Neural cell (in vitro differentiated cells): ENCODE measurements around the gene TMEM200B. TPM values are rescaled to one million over a fixed set of nuclear protein-coding genes. Genes with fewer than 3 reads are reported as not detected.
A peak's percentile ranks its signal among the peaks of the same experiment; 100 is the strongest.

Source experiments
- H2AFZ ChIP-seq: fragments of 200-600, 300-800 bp; sonication (generic), shearing (Covaris generic); 2 replicates; pipeline ENCODE4 v1.6.0; 2014; ENCODE audit warnings: low read depth, mild to moderate bottlenecking, antibody characterized with exemption, low read length, moderate library complexity
- H3F3A ChIP-seq: fragments of 200-600 bp; shearing (Covaris generic); 2 replicates; pipeline ENCODE4 v1.6.1; 2016; ENCODE audit warnings: mild to moderate bottlenecking, moderate library complexity, mixed read lengths, antibody characterized with exemption, low read length; ENCODE audit not compliant: insufficient read depth, poor library complexity, severe bottlenecking
- H3K27ac ChIP-seq: fragments of 200-600, 300-800 bp; sonication (generic), shearing (Covaris generic); 2 replicates; pipeline ENCODE4 v1.5.1; 2014; ENCODE audit warnings: mild to moderate bottlenecking, low read length, moderate library complexity
- H3K27me3 ChIP-seq: fragments of 300-800, 200-600 bp; sonication (generic), shearing (Covaris generic); 2 replicates; pipeline ENCODE4 v1.6.0; 2014; ENCODE audit warnings: mild to moderate bottlenecking, low read depth, low read length, moderate library complexity; ENCODE audit not compliant: insufficient read depth
- H3K36me3 ChIP-seq: fragments of 300-800, 200-600 bp; sonication (generic), shearing (Covaris generic); 2 replicates; pipeline ENCODE4 v1.5.1; 2014; ENCODE audit warnings: mild to moderate bottlenecking, antibody characterized with exemption, low read length, moderate library complexity; ENCODE audit not compliant: insufficient read depth
- H3K4me2 ChIP-seq: fragments of 300-800, 200-600 bp; sonication (generic), shearing (Covaris generic); 2 replicates; pipeline ENCODE4 v1.6.0; 2014; ENCODE audit warnings: mild to moderate bottlenecking, low read length
- H3K4me3 ChIP-seq: fragments of 300-800, 200-600 bp; sonication (generic), shearing (Covaris generic); 2 replicates; pipeline ENCODE4 v1.5.1; 2014; ENCODE audit warnings: mild to moderate bottlenecking, low read length, moderate library complexity
- H3K79me2 ChIP-seq: fragments of 200-600 bp; shearing (Covaris generic); replicated peaks from 2 replicates; pipeline ENCODE4 v1.6.0; 2014; ENCODE audit warnings: mild to moderate bottlenecking, low read length, moderate library complexity; ENCODE audit not compliant: insufficient read depth
- H3K9ac ChIP-seq: fragments of 300-800, 200-600 bp; sonication (generic), shearing (Covaris generic); 2 replicates; pipeline ENCODE4 v1.6.1; 2016; ENCODE audit warnings: mild to moderate bottlenecking, low read length, mixed read lengths
- H3K9me2 ChIP-seq: fragments of 200-600 bp; shearing (Covaris generic); 2 replicates; pipeline ENCODE4 v1.6.1; 2016; ENCODE audit warnings: mild to moderate bottlenecking, low read length, mixed read lengths; ENCODE audit not compliant: insufficient read depth
- H3K9me3 ChIP-seq: fragments of 200-600, 300-800 bp; sonication (generic), shearing (Covaris generic); 2 replicates; pipeline ENCODE4 v1.6.1; 2016; ENCODE audit warnings: mild to moderate bottlenecking, mixed run types, low read length, moderate library complexity, mixed read lengths
- H4K20me1 ChIP-seq: fragments of 200-600 bp; shearing (Covaris generic); 2 replicates; pipeline ENCODE4 v1.6.1; 2016; ENCODE audit warnings: mild to moderate bottlenecking, mixed run types; ENCODE audit not compliant: insufficient read depth
- EP300 ChIP-seq: fragments of 450-650 bp; conservative IDR thresholded peaks from 2 replicates; pipeline ENCODE4 v1.6.1; 2014; ENCODE audit warnings: antibody characterized with exemption, mild to moderate bottlenecking, moderate library complexity; ENCODE audit not compliant: poor library complexity, severe bottlenecking
- EZH2 ChIP-seq: fragments of 200-600, 300-800 bp; shearing (Covaris generic), sonication (generic); IDR thresholded peaks from 2 replicates; pipeline ENCODE4 v1.6.1; 2014; ENCODE audit warnings: antibody characterized with exemption, low read length, borderline replicate concordance, mild to moderate bottlenecking; ENCODE audit not compliant: insufficient read depth, poor library complexity, severe bottlenecking
- MXI1 ChIP-seq: fragments of 450-650 bp; conservative IDR thresholded peaks from 2 replicates; pipeline ENCODE4 v1.6.1; 2014; ENCODE audit warnings: antibody characterized with exemption, mild to moderate bottlenecking; ENCODE audit not compliant: poor library complexity, severe bottlenecking
- POLR2AphosphoS5 ChIP-seq: IDR thresholded peaks from 2 replicates; pipeline ENCODE4 v1.6.1; 2012
- RAD21 ChIP-seq: fragments of 450-650 bp; conservative IDR thresholded peaks from 2 replicates; pipeline ENCODE4 v1.6.1; 2014; ENCODE audit warnings: antibody characterized with exemption, mild to moderate bottlenecking, moderate library complexity
- SMC3 ChIP-seq: fragments of 450-650 bp; conservative IDR thresholded peaks from 2 replicates; pipeline ENCODE4 v1.6.1; 2014; ENCODE audit warnings: antibody characterized with exemption, mild to moderate bottlenecking, moderate library complexity; ENCODE audit not compliant: poor library complexity
- TAF1 ChIP-seq: IDR thresholded peaks from 2 replicates; pipeline ENCODE4 v1.6.1; 2012; ENCODE audit warnings: low read depth
- polyA plus RNA-seq: library from polyadenylated mRNA; depleted of rRNA; stranded (reverse); fragments of >200 nt; gene quantifications from 2 replicates; pipeline ENCODE4 v1.2.3, GENCODE V29; 2014
- TF ChIP-seq, protein P1 (sequence below): fragments of 450-650 bp; IDR thresholded peaks from 2 replicates; pipeline ENCODE4 v1.5.1; 2014; ENCODE audit warnings: antibody characterized with exemption, mild to moderate bottlenecking, moderate library complexity; ENCODE audit not compliant: poor library complexity, severe bottlenecking
- TF ChIP-seq, protein P2 (sequence below): IDR thresholded peaks from 2 replicates; pipeline ENCODE4 v1.6.1; 2012; ENCODE audit warnings: borderline replicate concordance

Gene TMEM200B
- polyA plus RNA-seq, 1 donor from 2014 or later: 0.11 TPM

DNA sequence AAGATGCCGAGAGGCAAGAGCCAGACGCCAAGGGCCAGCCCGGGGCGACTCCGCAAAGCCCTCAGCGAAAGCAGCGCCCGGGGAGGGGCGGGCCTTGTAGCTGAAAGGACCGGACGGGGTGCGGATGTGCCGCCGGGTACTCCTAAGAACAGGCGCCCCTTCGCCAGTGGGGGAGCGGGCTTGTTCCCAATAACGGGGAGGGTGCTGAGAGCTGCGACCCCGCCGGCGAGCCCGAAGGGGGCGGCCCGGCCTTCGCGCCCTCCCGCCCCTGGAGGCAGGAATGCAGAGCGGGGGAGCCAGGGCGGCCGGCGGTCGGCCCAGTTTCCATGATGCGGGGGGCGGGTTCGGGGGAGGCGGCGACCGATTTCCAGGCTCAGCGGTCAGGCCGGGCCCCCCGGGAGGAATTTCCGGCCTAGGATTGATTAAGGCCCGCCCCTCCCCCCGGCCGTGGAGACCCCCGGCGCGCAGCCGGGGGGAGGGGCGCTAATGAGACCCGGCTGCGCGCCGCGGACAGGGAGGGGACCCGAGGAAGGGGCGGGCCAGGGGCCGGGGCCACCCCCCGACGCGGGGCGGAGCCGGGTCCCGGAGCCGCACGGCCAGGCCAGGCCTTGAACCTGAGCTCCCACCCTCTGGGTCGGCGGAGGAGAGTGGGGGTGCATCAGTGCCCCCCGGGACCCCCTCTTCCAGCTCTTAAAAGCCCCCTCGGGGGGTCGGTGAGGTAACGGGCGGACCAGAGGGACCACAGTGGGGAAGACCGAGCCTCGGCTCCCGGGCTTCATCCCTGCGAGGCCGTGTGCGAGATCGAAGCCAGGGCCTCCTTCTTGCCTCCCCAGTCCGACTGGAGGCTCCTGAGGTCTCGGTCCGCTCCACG, 898 bp upstream of the TMEM200B start:
- H3K36me3 ChIP-seq: no peaks in the 10 kb centered on the region
- H3K9me2 ChIP-seq: no peaks in the 10 kb centered on the region
- peak overlapping the region; percentile 31 for H3K9ac ChIP-seq
- no peaks in the 10 kb centered on the region for H4K20me1 ChIP-seq
- no peak overlapping the region for H2AFZ ChIP-seq
- H3K4me2 ChIP-seq: peak overlapping the region; percentile 44
- no peak overlapping the region for H3K27ac ChIP-seq
- TF ChIP-seq EZH2: no peak
- no peak for TF ChIP-seq EP300
- TF ChIP-seq RAD21: no peak
- TF ChIP-seq MXI1: no peak
- TF ChIP-seq, protein P1, sequence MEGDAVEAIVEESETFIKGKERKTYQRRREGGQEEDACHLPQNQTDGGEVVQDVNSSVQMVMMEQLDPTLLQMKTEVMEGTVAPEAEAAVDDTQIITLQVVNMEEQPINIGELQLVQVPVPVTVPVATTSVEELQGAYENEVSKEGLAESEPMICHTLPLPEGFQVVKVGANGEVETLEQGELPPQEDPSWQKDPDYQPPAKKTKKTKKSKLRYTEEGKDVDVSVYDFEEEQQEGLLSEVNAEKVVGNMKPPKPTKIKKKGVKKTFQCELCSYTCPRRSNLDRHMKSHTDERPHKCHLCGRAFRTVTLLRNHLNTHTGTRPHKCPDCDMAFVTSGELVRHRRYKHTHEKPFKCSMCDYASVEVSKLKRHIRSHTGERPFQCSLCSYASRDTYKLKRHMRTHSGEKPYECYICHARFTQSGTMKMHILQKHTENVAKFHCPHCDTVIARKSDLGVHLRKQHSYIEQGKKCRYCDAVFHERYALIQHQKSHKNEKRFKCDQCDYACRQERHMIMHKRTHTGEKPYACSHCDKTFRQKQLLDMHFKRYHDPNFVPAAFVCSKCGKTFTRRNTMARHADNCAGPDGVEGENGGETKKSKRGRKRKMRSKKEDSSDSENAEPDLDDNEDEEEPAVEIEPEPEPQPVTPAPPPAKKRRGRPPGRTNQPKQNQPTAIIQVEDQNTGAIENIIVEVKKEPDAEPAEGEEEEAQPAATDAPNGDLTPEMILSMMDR: no peak
- TF ChIP-seq POLR2AphosphoS5: no peak
- TF ChIP-seq SMC3: no peak
- TF ChIP-seq, protein P2, sequence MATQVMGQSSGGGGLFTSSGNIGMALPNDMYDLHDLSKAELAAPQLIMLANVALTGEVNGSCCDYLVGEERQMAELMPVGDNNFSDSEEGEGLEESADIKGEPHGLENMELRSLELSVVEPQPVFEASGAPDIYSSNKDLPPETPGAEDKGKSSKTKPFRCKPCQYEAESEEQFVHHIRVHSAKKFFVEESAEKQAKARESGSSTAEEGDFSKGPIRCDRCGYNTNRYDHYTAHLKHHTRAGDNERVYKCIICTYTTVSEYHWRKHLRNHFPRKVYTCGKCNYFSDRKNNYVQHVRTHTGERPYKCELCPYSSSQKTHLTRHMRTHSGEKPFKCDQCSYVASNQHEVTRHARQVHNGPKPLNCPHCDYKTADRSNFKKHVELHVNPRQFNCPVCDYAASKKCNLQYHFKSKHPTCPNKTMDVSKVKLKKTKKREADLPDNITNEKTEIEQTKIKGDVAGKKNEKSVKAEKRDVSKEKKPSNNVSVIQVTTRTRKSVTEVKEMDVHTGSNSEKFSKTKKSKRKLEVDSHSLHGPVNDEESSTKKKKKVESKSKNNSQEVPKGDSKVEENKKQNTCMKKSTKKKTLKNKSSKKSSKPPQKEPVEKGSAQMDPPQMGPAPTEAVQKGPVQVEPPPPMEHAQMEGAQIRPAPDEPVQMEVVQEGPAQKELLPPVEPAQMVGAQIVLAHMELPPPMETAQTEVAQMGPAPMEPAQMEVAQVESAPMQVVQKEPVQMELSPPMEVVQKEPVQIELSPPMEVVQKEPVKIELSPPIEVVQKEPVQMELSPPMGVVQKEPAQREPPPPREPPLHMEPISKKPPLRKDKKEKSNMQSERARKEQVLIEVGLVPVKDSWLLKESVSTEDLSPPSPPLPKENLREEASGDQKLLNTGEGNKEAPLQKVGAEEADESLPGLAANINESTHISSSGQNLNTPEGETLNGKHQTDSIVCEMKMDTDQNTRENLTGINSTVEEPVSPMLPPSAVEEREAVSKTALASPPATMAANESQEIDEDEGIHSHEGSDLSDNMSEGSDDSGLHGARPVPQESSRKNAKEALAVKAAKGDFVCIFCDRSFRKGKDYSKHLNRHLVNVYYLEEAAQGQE: no peak
- TF ChIP-seq TAF1: no peak
- H3K9me3 ChIP-seq: no peaks in the 10 kb centered on the region
- peaks cover 60% of the 10 kb centered on the region for H3K27me3 ChIP-seq
- no peaks in the 10 kb centered on the region for H3F3A ChIP-seq
- peak overlapping the region; percentile 62 for H3K4me3 ChIP-seq
- H3K79me2 ChIP-seq: no peaks in the 10 kb centered on the region

DNA sequence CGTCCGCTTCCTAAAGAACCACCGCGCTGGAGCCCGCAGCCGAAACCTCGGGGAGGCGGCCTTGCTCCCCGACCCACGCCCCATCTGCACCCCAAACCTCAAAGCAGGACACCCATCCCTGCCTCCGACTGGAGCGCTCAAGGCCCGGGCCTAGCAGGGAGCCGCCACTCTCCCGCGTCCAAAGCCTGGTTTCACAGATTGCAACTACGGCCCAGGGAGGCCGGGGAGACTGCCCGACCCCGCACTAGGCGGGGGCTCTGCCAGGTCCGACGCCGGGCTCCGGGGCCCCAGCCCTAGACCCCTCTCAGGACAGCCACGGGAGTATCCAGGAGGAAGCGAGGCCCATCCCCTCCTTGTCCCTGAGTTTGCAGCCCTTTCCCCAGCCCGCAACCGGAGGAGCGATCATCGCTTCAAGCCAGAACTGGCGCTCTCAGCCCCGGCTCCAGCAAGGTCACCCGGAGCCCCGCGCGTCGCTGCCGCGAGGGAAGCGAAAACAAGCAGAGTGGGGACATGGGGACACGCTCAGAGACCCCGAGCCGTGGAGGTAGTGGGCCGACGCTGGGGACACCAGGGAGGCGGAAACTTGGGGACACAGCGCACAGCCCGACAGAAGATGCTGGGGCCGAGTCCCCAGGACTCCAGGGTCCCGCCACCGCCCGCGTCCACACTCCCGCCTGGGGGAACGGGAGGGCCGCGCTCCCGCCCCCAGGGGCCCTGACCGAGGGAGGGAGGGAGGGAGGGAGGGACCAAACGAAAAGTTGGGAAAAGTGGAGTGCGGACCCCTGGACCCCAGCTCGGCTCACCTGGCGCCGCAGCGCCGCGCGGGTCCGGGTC, 433 bp downstream of the TMEM200B start:
- Histone ChIP-seq H3K27ac (no peak overlapping the region), H3F3A (no peaks in the 10 kb centered on the region), H3K27me3 (peaks cover 60% of the 10 kb centered on the region), H4K20me1 (no peaks in the 10 kb centered on the region), H3K4me2 (no peak overlapping the region), H3K4me3 (peak overlapping the region; percentile 10), H3K9me2 (no peaks in the 10 kb centered on the region), H3K36me3 (no peaks in the 10 kb centered on the region), H3K9me3 (no peaks in the 10 kb centered on the region), H3K9ac (no peak overlapping the region), H2AFZ (no peak overlapping the region), H3K79me2 (no peaks in the 10 kb centered on the region)
- TF ChIP-seq EZH2 (peak; percentile 87), TAF1 (no peak)
